Measurements from ENCODE around the gene TMEM225B.
"Not testable (repeated sequence)": the region's sequence is repeated elsewhere in the genome, so short reads cannot be mapped to it uniquely, and the experiment has no call there.

Gene TMEM225B

DNA sequence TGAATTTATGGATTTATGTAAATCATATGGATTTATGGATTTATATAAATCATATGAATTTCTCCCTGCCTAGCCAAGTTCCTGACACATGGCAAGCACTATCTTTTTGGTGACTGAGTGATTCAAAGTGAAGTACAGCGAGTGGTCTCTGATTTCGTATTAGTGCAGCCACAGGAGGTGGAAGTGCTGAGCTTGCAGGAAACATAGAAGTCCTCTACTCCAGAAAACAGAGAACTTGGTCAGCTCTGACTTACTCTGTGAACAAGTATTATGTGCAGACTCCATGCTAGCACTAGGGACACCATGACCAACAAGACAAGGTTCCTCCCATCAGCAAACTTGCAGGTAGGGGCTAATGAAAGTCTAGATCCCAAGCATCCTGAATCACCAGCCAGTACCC, 53.2 kb downstream of the TMEM225B start:
- no peaks in the 10 kb centered on the region for H3K4me1 Mint-ChIP-seq
- H3K36me3 Mint-ChIP-seq (ENCODE audit: low read depth), result peaks cover 17% of the 10 kb centered on the region
- no peak for TF ChIP-seq CTCF (IDR thresholded peaks at IDR 0.05; ENCODE audit: unreplicated experiment in 3 of 3)
- peaks cover 10% of the 10 kb centered on the region for H3K9me3 Mint-ChIP-seq
- no peaks in the 10 kb centered on the region for H3K27me3 Mint-ChIP-seq (ENCODE audit: low read depth)
- H3K4me3 Mint-ChIP-seq, result no peak overlapping the region
- no peak overlapping the region for H3K27ac Mint-ChIP-seq

- no peak for TF ChIP-seq CTCF (IDR thresholded peaks at IDR 0.05; ENCODE audit: unreplicated experiment in 3 of 3)
- H3K4me1 Mint-ChIP-seq, result no peaks in the 10 kb centered on the region
- no peaks in the 10 kb centered on the region for H3K27me3 Mint-ChIP-seq (ENCODE audit: low read depth)
- H3K36me3 Mint-ChIP-seq (ENCODE audit: low read depth), result peaks cover 17% of the 10 kb centered on the region
- H3K4me3 Mint-ChIP-seq, result no peak overlapping the region
- no peak overlapping the region for H3K27ac Mint-ChIP-seq
- peaks cover 18% of the 10 kb centered on the region for H3K9me3 Mint-ChIP-seq
These were observed 54.6 kb downstream of the TMEM225B start for GRCh38 chr7:99652671-99653070.

DNA sequence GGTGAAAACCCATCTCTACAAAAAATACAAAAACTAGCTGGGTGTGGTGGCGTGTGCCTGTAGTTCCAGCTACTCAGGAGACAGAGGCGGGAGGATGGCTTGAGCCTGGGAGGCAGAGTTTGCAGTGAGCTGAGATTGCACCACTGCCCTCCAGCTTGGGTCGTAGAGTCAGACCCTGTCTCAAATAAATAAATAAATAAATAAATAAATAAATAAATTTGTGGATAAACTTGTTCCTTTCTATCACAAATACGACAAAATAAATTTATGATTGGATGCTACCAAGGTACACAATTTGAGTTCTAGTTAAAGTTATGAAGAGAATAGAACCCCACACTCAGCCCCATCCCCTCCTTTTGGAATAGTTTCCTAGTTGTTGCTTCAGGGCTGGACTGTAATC, 55.2 kb downstream of the TMEM225B start:
- Mint-ChIP-seq H3K36me3 (ENCODE audit: low read depth) (peaks cover 21% of the 10 kb centered on the region), H3K9me3 (peaks cover 23% of the 10 kb centered on the region)
- not testable (repeated sequence) for H3K27me3 Mint-ChIP-seq (ENCODE audit: low read depth); H3K4me1 Mint-ChIP-seq; H3K4me3 Mint-ChIP-seq; H3K27ac Mint-ChIP-seq

DNA sequence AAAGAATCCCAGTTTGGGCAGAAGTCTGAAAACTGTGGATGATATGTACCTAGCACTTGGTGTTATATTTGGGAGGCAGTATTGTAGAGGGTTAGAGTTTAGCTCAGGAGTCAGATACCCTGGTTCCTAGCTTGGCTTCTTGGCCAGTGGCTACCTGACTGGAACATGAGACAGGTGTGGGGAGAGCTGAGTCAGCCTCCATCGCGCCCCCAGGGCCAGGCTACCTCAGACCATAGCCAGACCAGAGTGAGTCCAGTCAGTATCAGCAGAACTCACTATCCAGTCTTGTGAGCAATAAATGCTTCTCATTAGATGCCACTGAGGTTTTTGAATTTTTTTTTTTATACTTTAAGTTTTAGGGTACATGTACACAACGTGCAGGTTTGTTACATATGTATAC, 55.7 kb downstream of the TMEM225B start:
- peaks cover 27% of the 10 kb centered on the region for H3K9me3 Mint-ChIP-seq
- H3K4me1 Mint-ChIP-seq, result no peaks in the 10 kb centered on the region
- no peak overlapping the region for H3K4me3 Mint-ChIP-seq
- H3K27me3 Mint-ChIP-seq (ENCODE audit: low read depth), result no peaks in the 10 kb centered on the region
- no peak for TF ChIP-seq CTCF (IDR thresholded peaks at IDR 0.05; ENCODE audit: unreplicated experiment in 3 of 3)
- no peak overlapping the region for H3K27ac Mint-ChIP-seq
- peaks cover 25% of the 10 kb centered on the region for H3K36me3 Mint-ChIP-seq (ENCODE audit: low read depth)

GRCh38 chr7:99654626-99655025, 56.6 kb downstream of the TMEM225B start:
- H3K36me3 Mint-ChIP-seq (ENCODE audit: low read depth), result peaks cover 28% of the 10 kb centered on the region
- not testable (repeated sequence) for H3K27ac Mint-ChIP-seq; H3K27me3 Mint-ChIP-seq (ENCODE audit: low read depth); H3K4me1 Mint-ChIP-seq; H3K4me3 Mint-ChIP-seq
- H3K9me3 Mint-ChIP-seq, result peaks cover 31% of the 10 kb centered on the region

DNA sequence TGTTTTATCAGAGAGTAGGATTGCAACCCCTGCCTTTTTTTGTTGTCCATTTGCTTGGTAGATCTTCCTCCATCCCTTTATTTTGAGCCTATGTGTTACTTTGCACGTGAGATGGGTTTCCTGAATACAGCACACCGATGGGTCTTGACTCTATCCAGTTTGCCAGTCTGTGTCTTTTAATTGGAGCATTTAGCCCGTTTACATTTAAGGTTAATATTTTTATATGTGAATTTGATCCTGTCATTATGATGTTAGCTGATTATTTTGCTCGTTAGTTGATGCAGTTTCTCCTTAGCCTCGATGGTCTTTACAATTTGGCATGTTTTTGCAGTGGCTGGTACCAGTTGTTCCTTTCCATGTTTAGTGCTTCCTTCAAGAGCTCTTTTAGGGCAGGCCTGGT, 59.8 kb downstream of the TMEM225B start:
- H3K27ac Mint-ChIP-seq; H3K4me1 Mint-ChIP-seq; H3K4me3 Mint-ChIP-seq; H3K27me3 Mint-ChIP-seq (ENCODE audit: low read depth): not testable (repeated sequence)
- H3K36me3 Mint-ChIP-seq (ENCODE audit: low read depth), result peaks cover 41% of the 10 kb centered on the region
- H3K9me3 Mint-ChIP-seq, result peaks cover 34% of the 10 kb centered on the region
